Cortex of kidney (tissue), 1 donor: ENCODE measurements around the gene SGO1.
"Not testable (repeated sequence)": the region's sequence is repeated elsewhere in the genome, so short reads cannot be mapped to it uniquely, and the experiment has no call there.

Source experiments
- DNase-seq: peaks from one replicate; lab custom pipeline; 2025; lab: John Stamatoyannopoulos, UW

SGO1 gene

DNA sequence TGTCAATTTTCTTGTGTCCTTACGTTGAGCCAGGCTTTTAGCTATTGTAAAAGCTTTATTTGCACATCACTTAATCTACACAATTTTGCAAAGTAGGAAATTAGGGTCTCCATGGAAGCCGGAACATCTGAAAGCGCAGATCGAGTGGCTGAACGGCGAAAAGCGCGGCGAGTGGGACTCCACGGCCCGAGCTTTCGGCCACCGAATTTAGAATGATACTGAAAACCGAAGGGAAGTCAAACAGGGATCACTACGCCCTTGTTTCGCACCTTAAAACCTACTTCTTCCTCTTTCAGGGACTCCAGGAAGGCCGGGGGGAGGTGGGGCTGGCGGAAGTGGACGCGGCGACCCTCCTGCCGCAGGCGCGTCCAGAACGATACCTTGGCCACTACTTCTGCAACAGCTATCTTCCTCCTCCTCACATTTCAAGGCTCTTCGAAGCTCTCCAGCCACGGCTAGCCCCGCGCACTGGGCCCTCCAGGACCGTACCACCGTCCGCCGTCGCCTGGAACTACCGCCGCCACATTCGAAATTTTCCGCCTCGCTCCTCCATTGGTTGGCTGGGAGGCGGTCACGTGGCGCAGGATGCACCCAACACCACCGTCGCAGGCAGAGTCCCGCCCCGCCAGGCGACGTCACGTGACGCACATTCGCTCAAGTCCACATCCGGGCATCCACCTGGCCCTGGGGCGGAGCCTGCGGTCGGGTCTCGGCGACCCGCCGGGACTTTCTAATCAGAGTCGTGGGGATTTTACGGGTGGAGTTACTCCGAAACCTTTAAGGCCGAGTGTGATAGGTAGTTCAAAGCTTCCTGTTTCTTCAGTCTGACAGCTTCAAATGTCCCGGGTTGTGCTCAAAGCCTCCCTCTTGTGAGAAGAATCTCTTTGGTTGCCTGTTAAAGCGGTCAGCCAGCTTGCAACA lies at the start of gene SGO1:
Gene SGO1 (minus strand): TSS at position 528 of the 921 bp plus-strand sequence. CDS start 2,179 bp downstream, outside the sequence.
- DNase-seq = peak; percentile 85

DNA sequence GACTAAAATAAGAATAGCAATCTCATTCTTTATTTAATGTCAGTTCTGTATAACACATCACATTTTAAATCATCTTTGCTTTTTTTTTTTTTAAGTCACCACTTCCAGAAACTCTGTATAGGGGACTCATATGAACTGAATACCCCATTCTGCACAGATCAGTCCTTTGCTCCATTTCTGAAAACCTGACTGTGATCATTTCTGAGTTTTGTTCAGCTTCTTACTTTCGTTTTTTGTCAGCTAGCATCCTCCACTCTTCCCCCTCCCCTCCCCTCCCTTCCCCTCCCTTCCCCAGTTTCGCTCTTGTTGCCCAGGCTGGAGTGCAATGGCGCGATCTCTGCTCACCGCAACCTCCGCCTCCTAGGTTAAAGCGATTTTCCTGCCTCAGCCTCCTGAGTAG lies 49.8 kb upstream of the SGO1 start:
- DNase-seq = no peak

DNA sequence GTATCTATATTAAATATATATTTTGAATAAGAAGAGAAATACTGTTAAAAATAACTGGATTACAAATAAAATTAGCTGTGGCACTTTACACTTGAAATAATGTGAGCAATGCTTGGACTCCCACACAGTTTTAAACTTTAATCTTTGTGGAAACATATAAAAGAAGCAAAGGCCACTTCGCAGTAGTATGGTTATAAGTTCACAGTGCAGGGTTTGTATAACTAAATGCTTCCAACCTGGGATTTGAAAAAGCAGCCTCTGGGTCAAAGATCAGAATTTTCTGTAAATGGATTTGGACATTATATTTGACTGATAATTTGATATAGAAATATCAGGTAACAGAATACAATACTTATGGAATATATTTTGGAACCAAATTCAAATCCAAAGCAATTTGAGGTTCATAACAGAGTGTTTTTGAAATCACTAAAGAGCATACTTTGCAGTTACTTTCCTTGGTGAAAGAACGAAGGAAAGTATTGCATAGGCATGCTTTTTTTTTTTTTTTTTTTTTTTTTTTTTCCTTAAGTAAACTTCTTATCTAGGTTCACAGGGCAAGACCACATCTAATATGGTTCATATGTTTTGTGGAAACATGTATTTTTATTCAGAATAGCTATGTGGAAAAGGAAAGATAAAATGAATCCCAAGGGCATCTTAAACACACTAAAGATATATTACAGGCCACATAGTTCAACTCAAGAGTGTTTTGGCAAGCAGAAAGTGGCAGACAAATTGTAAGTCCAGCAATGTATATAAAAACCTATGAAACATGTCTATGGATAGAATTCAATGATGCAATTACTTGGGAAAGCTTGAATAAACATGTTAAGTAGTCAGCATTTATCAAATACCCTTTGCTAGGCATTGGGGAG lies 47.1 kb upstream of the SGO1 start:
- no peak for DNase-seq

DNA sequence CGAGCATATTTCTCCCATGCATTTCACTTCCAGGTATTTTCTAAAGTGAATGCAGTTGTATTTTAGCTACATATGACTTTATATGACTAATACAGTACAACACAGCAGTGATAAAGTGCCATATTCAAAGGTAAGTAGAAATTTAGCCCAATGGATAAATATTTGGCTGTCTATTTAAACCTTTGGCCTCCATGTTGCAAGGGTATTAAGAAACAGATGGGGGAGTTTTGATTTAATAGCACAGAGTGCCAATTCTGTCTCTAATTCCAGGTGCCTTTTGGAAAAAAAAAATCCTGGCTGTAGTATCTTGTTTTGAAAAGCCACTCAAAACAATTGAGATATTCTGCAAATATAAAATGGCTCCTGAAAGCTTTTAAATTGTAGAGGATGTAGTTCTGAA lies 44.9 kb upstream of the SGO1 start:
- DNase-seq = no peak

DNA sequence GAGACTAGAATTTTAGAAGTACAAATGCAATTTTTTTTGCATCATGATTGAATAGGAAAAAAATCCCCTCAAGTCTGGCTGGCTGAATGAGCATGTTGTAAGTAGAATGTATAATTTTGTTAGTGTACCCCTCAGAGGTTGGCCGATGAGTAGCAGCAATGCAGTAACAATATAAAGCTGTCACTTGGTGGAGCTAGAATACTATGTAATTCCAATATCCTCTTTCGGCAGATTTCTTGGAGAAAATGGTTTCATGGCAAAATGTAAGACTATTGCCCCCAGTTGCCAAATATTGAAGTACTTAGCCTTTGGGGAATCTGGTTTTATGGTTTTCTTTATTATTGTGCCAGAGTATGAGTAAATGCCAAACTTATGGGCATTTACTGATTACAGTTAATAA lies 39.8 kb upstream of the SGO1 start:
- no peak for DNase-seq

DNA sequence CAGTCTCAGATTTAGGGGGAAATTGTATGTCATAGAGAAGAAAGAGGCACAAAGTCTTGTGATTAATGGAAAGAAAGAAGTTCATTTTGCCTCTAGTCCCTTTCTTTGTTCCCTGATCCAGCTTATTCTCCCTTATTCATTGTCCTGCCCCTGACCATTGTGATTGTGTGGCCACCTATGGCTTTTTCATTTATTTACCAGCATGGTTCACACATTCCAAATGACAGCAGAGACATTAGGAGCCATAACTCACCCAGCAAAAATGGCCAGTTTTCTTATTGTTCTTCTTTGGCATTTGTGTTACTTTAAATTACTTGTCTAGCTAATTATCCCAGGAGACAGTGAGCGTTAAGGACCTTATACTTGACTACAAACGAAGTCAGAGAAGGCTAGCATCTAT lies 36.3 kb upstream of the SGO1 start:
- no peak for DNase-seq

DNA sequence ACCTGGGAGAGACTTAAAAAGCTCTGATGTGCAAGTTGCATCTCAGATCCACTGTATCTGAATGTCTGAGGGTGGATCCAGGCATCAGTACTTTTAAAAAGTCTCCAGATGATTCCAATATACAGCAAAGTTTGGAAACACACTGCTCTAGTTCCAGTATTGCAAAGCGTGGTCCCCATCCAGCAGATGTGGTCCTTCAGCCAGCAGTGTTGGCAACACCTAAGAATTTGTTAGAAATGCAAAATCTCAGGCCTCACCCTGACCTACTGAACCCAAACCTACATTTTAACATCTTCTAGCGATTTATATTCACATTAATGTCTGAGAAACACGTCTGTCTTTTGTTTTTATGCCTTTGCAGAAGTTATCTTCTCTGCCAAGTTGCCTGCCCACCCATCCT lies 32.2 kb upstream of the SGO1 start:
- DNase-seq = no peak

DNA sequence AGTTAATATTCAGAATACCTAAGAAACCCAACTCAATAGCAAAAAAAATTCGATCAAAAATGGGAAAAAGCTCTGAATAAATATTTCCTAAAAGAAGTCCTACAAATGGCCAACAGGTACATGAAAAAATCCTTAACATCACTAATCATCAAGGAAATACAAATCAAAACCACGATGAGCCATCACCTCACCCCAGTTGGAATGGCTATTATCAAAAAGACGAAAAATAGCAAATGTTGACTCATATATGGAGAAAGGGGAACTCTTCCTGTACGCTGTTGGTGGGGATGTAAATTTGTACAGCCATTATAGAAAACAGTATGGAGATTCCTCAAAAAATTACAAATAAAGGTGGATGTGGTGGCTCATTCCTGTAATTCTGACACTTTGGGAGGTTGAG lies 29.6 kb upstream of the SGO1 start:
- no peak for DNase-seq

DNA sequence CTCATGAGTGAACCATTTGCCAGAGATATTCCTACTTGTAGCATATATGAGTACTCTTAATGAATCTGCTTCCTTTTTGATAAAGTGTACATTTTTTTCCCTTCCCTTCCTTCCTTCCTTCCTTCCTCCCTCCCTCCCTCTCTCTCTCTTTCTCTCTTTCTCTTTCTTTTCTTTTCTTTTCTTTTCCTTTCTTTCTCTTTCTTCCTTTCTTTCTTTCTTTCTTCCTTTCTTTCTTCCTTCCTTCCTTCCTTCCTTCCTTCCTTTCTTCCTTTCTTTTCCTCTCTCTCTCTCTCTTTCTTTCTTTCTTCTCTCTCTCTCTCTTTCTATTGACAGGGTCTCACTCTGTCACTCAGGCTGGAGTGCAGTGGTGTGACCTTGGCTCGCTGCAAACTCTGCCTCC lies 27.5 kb upstream of the SGO1 start:
- DNase-seq = not testable (repeated sequence)

DNA sequence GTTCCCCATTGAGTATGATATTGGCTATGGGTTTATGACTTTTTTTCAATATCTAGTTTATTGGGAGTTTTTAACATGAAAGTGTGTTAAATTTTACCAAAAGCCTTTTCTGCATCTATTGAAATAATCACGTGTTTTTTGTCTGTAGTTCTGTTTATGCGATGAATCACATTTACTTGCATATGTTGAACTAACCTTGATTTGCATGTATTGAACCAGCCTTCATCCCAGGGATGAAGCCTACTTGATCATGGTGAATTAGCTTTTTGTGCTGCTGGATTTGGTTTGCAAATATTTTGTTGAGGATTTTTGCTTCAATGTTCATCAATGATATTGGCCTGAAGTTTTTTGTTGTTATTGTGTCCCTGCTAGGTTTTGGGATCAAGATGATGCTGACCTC lies 21.9 kb upstream of the SGO1 start:
- DNase-seq = not testable (repeated sequence)

DNA sequence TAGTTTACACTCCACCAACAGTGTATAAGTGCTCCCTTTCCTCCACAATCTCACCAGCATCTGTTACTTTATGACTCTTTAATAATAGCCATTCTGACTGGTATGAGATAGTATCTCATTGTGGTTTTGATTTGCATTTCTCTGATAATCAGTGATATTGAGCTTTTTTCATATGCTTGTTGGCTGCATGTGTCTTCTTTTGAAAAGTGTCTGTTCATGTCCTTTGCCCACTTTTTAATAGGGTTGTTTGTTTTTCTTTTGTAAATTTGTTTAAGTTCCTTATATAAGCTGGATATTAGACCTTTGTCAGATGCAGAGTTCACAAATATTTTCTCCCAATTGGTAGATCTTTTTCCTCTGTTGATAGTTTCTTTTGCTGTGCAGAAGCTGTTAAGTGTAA lies 19.9 kb upstream of the SGO1 start:
- not testable (repeated sequence) for DNase-seq

DNA sequence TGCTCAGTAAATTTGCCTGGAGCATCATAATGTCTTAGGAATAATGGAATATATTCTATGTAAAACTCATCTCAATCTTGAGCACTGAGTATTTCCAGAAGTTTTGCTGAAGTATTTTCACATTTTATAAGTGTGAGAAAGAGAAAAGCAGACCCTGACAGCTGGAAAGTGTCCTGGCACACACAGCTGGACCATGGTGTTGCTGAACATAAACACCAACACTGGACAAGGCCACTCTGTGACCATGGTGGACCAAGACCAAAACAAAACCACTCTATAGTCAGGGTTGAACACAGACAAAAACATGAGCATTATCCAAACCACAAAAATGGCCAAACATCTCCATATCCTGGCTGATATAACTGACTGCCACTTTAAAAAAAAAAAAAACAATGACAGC lies 15.1 kb upstream of the SGO1 start:
- no peak for DNase-seq

DNA sequence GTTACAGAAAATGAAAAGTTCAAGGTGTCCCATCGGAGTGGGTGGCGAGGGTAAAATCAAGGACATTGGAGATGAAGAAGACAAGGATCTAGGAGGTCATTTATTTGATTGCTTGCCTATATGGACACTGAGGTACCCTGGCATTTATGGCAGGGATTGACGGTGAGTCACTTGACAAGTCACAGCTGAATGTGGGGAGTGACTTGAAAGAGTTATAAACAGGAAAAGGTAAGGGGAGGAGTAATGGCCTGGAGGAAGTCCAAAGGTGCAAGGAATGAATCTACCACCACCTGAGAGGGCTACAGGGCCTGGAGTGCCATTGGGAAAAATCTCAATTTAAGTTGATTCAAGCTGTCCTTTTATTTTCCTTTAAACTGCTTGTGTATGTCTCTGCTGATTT lies 11.8 kb upstream of the SGO1 start:
- DNase-seq = no peak

DNA sequence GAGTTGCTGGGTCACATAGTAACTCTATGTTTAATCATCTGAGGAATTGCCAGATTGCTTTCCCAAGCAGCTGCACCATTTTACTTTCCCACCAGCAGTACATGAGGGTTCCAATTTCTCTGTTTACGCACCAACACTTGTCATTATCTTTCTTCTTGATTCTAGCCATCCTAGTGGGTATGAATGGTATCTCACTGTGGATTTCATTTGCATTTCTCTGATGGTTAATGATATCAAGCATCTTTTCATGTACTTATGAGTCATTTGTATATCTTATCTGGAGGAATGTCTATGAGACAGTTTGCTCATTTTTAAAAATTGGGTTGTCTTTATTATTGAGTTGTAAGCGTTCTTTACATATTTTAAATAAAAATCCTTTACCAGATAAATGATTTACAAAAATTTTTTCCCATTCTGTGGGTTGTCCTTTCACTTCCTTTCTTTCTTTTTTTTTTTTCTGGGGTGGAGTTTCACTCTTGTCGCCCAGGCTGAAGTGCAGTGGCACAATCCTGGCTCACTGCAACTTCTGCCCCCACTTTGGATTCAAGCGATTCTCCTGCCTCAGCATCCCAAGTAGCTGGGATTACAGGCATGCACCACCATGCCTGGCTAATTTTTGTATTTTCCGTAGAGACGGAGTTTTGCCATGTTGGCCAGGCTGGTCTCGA lies 8.9 kb upstream of the SGO1 start:
- DNase-seq = no peak

DNA sequence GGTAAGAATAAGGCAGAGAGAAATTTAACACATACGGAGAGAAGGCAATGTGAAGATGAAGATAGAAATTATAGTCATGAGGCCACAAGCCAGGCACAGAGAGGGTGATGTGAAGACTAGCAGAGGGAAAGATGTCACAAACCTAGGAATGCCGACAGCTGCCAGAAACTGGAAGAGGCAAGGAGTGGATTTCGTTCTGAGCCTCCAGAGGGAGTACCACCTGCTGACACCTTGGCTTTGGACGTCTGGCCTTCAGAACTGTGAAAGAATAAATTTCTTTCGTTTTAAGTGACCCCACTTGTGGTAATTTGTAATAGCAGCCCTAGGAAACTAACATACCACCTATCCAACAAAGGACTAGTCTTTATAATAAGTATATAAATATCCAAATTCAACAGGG lies 5.0 kb upstream of the SGO1 start:
- no peak for DNase-seq

DNA sequence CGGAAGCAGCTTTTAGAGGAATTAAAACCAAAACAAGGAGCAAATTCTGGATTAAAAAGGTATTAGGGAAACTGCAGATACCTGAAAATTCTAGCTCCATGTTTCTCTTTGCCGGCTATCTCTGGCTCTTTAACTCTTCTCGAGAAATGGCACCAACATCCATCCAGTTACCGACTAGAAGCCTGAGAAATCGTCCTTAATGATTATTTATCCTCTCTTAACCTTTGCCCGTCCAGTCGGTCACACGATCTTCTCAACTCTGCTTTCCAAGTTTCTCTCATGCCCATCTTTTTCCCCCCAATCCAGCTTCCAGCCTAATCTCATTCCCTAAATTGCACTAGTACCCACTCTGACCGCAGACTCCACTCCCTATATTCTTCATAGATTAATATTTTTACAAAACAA lies 596 bp upstream of the SGO1 start:
- DNase-seq = no peak

DNA sequence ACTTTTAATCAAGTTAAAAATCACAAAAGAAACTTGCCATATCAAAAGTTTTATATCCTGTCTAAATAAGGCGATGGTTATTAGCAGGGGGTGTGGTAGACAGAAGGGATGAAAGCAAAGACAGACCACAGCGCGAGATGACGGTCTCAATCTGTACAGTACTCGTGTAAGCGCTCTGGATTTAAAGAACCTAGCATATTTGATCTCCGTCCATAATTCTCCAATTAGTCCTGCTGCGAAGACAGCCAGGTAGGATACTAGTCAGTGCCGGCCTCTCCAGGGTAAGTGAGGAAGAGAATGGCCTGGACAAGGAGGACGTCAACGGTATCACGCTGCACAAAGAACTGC lies 701 bp downstream of the SGO1 start:
- DNase-seq = no peak

DNA sequence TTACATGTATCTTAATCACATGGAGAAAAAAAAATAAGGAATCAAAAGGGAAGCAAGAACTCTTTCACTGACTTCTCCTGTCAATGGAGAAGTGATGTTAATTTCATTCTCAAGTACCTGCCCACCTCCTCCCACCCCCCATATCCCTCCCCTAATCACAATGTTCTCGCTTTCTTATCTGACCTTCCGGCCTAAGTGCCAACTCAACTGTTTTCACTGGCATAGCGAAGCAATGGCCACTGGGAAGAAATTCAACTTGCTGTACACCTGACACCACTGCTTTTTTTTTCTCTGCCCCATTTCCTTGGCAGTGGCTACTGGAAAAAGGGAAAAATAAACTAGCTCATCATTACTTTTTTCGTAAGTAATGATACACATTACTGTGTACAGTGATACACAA lies 3.8 kb downstream of the SGO1 start:
- no peak for DNase-seq

DNA sequence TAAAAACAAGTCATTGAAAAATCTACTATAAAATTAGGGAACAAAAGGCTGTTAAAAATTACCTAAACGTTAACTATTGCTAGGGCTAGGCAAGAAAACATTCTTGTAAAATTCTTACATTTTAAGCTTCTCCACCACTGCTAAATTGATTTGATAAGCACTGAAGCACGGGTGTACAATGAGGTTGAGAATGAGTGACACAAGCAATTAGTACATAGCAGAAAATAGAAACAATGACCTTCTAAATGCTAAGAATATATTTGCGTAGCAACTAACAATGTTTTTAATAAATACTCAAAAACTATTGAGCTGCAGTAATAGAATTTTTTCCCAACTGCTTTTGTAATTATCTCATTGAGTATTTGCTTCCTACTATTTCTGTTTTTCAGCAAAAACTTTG lies 4.7 kb downstream of the SGO1 start:
- no peak for DNase-seq

DNA sequence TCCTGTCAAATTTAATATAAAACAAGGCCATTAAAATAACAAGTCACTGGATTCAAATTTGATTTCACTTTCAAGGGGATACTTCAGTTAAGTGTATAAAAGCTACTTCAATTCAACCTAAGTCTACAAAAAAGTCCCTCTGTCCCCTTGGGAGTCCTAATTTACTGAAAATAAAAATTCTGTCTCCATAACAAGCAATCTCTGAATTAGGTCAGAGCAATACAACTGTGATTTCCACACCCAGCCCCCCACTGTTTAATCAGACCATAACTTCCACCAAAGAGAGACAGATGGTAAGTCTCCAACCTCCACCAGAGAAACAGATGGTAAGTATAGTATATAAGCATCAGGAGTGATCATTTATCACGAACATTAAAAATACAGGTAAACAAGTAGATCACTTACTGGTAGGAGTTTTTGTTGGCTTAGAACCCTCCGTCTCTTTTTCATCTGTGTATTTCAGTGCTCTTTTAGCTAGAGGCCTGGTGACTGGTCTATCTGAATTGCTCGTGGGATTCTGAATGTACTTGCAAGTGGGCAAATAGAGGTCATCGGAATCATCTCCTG lies 12.1 kb downstream of the SGO1 start:
- DNase-seq = no peak

DNA sequence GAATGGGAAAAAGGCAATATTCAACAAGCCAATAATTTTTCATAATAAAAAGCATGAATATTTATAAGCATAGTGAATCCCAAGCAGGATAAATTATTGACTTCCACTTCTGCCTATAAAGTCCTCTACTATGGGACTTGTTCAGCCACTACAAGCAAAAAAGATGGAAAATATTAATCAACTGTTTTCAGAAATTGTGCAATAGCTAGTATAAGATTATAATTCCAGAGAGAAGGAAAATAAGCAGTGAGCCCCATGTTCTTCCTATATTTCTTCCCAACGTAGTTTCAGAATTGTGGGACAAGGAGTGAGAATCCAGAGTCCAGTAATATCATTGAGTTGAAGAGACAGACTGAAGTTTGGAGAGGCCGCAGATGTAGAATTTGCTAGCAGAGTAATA lies 24.3 kb downstream of the SGO1 start:
- no peak for DNase-seq

DNA sequence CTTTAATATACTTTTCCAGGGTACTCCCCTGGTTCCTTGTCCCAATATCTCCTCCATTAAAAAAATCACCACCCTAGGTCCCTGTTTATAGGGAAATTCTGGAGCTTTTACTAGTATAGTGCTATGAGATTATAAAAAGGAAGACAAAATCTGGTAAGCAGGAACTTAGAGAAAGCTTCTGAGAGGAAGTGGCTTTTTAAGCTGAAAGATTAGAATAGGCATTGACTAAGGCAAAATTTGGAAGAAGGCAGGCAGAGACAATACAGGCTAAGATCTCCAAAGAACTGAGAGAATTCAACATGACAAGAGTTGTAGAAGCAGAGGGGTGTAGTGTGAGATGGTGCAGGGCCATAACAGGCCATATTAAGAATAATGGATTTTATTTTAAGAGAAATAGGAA lies 25.8 kb downstream of the SGO1 start:
- DNase-seq = no peak
